Fibroblast of lung (primary cell): ENCODE results near the gene LBH.

ENCODE experiments used
- CTCF ChIP-seq, 2 donors: IDR thresholded peaks in 1 of 2; conservative IDR thresholded peaks in 1 of 2; 1 replicate in 1 of 2; 2 replicates in 1 of 2; pipeline ENCODE4 v1.5.1; 2011 to 2012; ENCODE audit warnings: low read length in 2 of 2, control low read depth in 1 of 2, inconsistent platforms in 1 of 2, low read depth in 1 of 2, mild to moderate bottlenecking in 1 of 2
- EZH2 ChIP-seq: IDR thresholded peaks from 2 replicates; pipeline ENCODE4 v1.5.1; 2012; ENCODE audit warnings: low read length, control low read depth, mild to moderate bottlenecking; ENCODE audit errors: missing control alignments

- TF ChIP-seq CTCF (conservative IDR thresholded peaks at IDR 0.05 in 1 of 2, IDR thresholded peaks at IDR 0.05 in 1 of 2; ENCODE audit: low read depth in 1 of 2, low read length in 2 of 2): no peak
- TF ChIP-seq EZH2: no peak
These were observed 1.4 kb downstream of the LBH start for GRCh38 chr2:30232801-30233130.
